GM12874 (cell line): ENCODE measurements around the gene GTF2A1.

ENCODE experiments used
- CTCF ChIP-seq: IDR thresholded peaks from 2 replicates; pipeline ENCODE4 v1.5.1; 2011; ENCODE audit warnings: low read depth, mild to moderate bottlenecking, control low read depth, low read length, moderate library complexity; ENCODE audit not compliant: insufficient read depth

GTF2A1 gene

DNA sequence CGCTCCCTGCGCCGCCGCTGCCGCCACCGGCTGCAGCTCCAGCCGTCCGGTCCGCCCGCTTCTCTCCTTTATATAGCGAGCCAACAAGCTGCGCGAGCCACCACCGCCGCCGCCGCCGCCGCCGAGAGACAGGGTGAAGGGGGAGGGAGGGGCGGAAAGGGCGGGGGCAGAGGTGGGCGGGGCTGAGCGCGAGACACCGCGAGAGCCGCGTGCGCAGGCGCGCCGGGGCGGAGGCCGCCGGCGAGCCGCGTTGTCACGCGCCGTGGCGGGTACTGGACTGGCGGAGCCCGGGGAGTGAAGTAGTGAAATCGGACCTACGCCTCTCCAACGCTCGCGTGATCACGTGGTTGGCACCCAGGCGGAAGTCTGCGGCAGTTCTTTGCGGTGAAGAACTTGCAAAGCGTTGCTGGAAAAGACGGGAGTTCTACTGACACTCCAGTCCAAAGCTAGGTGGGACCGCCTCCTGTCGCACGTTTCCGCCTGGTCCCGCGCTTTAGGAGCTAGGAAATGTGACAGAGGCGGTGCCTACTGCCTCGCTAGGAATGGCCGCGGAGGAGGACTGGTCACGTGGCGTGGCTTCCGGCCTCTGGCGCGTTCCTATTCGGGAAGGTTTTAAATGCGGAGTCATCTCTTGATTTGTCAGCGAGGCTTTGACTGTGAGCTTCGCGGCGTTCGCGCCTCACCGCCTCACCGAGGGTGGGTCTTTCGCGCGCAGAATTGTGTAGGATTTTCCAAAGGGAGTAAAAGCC, at the start of gene GTF2A1:
GTF2A1 (minus strand) TSS at position 130 of the 749 bp plus-strand sequence. CDS start 441 bp downstream, outside the sequence.
- TF ChIP-seq CTCF = no peak

GRCh38 chr14:81269979-81270375, 49.2 kb upstream of the GTF2A1 start:
- TF ChIP-seq CTCF = no peak

DNA sequence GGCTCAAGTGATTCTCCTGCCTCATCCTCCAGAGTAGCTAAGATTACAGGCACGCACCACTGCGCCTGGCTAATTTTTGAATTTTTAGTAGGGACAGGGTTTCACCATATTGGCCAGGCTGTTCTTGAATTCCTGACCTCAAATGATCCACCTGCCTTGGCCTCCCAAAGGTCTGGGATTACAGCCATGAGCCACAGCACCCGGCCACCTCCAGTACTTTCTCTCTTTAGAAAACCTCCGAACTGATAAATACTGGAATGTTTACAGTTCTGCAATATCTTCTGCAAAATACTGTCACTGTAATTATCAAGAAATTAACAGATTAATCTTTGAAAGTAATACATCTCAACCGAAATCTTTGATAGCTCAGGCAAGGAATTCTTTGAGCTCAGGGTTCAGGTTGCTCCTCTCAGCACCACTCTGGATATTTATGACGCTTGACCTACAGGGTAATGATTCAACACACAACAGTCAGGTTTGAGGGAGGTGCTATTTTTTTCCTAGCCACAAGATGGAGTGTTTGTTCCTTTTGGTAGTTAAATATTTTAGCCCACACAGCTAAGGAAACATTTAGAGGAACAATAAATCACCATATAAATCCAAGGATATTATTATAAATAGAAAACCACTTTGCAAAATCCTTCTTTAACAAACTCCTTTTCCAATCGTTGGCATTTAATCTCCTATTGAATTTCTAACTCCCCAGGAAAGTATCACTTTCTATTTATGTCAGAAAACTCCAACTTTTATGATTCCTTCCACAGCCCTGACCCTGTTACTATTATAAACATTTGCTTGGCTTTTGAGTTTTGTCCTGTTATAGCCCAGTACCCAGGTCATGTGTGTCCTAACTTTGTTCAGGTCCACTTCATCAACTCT, 48.6 kb upstream of the GTF2A1 start:
- TF ChIP-seq CTCF = peak; percentile 57; the same call in 1 of the 2 replicates

GRCh38 chr14:81268016-81268416, 47.3 kb upstream of the GTF2A1 start:
- no peak for TF ChIP-seq CTCF

DNA sequence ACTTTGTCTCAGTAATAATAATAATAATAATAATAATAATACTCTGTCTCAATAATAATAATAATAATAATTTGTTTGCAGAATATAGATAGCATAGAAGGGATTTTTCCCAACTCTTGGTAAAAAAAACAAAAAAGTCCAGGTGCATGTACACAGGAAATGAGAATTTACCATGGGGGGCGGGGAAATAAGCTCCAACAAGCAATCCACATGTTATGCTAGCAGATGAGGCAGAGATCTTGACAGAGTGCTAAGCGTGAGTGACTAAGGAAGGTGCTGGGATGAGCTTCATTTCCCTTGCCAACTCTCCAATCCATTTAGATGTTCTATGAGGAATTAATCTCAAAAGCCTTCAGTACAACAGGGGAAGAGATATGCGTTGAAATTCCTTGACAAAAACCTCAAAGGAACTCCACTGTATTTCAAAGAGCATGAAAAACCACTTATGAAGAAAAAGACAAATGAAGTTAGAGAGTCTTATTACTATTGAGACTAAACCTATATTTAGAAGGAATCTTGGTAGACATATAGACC, 44.9 kb upstream of the GTF2A1 start:
- TF ChIP-seq CTCF = no peak

- no peak for TF ChIP-seq CTCF
These were observed 43.9 kb upstream of the GTF2A1 start for GRCh38 chr14:81264671-81265070.

GRCh38 chr14:81263777-81264410, 43.1 kb upstream of the GTF2A1 start:
- TF ChIP-seq CTCF = no peak
